ENCODE data around the gene EEF1AKMT4.

GRCh38 chr3:184284696-184285095 is 35.2 kb downstream of the EEF1AKMT4 start:
- no peak; the same call in 1 of the 2 replicates for TF ChIP-seq CTCF (conservative IDR thresholded peaks at IDR 0.05)
- no peak for TF ChIP-seq ZFX (IDR thresholded peaks at IDR 0.05)
